Measurements from ENCODE around the gene MC4R.

Gene MC4R

DNA sequence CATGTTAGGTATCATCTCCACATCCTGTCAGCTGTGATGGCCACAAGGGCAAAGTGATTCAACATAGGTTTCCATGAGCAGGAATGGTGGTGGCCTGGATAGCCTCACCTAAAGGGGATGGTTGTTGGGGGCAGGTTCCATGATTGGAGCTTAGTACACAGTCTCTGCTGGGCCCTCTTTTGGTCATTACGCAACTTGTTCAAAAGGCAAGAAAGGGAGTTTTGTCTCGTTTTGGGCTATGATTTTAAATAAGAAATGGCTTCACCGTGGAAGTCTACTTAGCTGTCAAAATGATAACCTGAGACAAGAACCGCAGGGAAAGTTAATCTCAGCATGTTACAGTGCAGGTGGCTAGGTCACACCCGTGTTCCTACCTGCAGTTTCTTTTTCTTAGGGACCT, 13.1 kb upstream of the MC4R start:
- H3K27me3 ChIP-seq (ENCODE audit: insufficient read depth, low read length): no peaks in the 10 kb centered on the region
- H3K36me3 ChIP-seq (ENCODE audit: insufficient read depth, low read depth, low read length): no peaks in the 10 kb centered on the region
- no peaks in the 10 kb centered on the region for H3K9me3 ChIP-seq (ENCODE audit: insufficient read depth, low read depth, low read length)

DNA sequence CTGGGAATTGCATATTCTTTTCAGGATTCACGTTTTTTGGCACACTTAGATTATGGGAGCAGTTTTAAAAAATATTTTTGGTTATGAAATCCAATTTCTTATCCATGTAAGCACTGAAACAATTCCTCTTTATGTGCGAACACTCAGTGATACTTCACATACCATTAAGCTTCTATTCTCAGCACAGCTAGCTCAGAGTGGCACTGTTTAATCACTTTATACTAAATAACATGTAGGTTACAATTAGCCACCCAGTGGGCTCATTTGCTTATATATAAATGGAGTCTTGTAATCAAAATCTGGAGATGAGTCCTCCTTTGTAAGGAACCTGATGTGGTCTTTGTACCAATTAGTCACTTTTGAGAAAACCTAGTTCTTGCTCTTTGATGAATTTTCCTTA, 11.3 kb upstream of the MC4R start:
- H3K9me3 ChIP-seq (ENCODE audit: insufficient read depth, low read depth, low read length): no peaks in the 10 kb centered on the region
- H3K9ac ChIP-seq (ENCODE audit: low read depth, low read length): no peak overlapping the region
- H3K27ac ChIP-seq (ENCODE audit: low read length): no peak overlapping the region
- H3K4me1 ChIP-seq (ENCODE audit: insufficient read depth, low read length): no peaks in the 10 kb centered on the region
- no peak overlapping the region for H3K4me3 ChIP-seq (ENCODE audit: low read length)
- no peaks in the 10 kb centered on the region for H3K36me3 ChIP-seq (ENCODE audit: insufficient read depth, low read depth, low read length)
- H3K27me3 ChIP-seq (ENCODE audit: insufficient read depth, low read length): no peaks in the 10 kb centered on the region

More for the DNA sequence above, 13.1 kb upstream of the MC4R start:
- H3K4me3 ChIP-seq (ENCODE audit: low read length): no peak overlapping the region
- H3K27ac ChIP-seq (ENCODE audit: low read length): no peak overlapping the region
- H3K4me1 ChIP-seq (ENCODE audit: insufficient read depth, low read length): no peaks in the 10 kb centered on the region
- no peak overlapping the region for H3K9ac ChIP-seq (ENCODE audit: low read depth, low read length)

DNA sequence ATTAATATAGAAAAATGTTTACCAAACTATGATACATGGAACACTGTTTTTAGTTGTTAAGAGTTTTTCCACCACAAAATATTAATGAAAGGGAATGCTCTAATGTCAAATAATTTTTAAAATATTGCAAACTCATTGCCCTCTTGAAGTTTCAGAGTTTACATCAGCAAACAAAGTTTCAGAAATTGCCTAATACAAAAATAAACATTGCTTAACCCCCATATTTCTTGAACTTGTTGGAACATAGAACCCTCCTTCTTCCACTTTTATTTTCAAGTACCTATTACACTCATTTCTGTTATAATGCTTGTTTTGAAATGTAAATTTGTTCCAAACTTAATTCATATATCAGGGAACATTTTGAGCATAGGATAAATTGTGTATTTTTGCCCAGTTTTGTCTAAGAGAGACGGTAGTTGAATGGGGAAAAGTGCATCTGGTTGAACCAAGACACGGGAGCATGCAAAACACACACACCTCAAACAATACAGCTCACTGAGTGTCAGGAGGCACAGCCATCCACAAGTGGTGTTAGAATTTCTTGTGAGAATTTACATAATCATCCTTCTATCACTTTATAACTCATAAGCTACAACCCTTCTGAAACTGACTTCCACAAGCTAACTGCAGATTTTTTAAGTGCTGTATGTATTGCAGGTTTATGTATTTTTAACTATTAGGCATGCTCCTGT, 5.3 kb upstream of the MC4R start:
- no peaks in the 10 kb centered on the region for H3K9me3 ChIP-seq (ENCODE audit: insufficient read depth, low read depth, low read length)
- H3K9ac ChIP-seq (ENCODE audit: low read depth, low read length): no peak overlapping the region
- H3K4me1 ChIP-seq (ENCODE audit: insufficient read depth, low read length): 0 out of 2 replicates have a peak, but pooled peaks cover 3% of the 10 kb centered on the region
- no peaks in the 10 kb centered on the region for H3K27me3 ChIP-seq (ENCODE audit: insufficient read depth, low read length)
- no peak overlapping the region for H3K27ac ChIP-seq (ENCODE audit: low read length)
- no peak overlapping the region for H3K4me3 ChIP-seq (ENCODE audit: low read length)
- H3K36me3 ChIP-seq (ENCODE audit: insufficient read depth, low read depth, low read length): no peaks in the 10 kb centered on the region

DNA sequence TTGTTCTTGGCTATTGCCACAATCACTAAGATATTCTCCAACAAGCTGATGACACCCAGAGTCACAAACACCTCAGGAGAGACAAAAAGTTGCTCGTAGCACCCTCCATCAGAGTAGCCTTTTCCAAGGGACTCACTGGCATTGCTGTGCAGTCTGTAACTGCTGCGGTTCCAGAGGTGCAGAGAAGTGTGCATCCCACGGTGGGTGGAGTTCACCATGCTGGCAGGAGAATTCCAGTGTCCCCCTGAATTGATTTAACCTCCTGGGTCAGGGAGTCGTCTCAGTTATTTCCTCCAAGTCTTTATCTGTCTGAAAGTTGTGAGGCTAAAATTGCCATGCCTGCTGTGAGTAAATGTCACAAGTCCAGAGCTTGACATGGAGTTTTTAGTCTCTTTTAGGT, 443 bp downstream of the MC4R start:
- no peaks in the 10 kb centered on the region for H3K36me3 ChIP-seq (ENCODE audit: insufficient read depth, low read depth, low read length)
- no peaks in the 10 kb centered on the region for H3K27me3 ChIP-seq (ENCODE audit: insufficient read depth, low read length)
- H3K27ac ChIP-seq (ENCODE audit: low read length): no peak overlapping the region
- H3K9me3 ChIP-seq (ENCODE audit: insufficient read depth, low read depth, low read length): no peaks in the 10 kb centered on the region
- no peak overlapping the region; the same call in 1 of the 2 replicates for H3K4me3 ChIP-seq (ENCODE audit: low read length)
- H3K4me1 ChIP-seq (ENCODE audit: insufficient read depth, low read length): 0 out of 2 replicates have a peak, but pooled peaks cover 3% of the 10 kb centered on the region
- no peak overlapping the region for H3K9ac ChIP-seq (ENCODE audit: low read depth, low read length)

DNA sequence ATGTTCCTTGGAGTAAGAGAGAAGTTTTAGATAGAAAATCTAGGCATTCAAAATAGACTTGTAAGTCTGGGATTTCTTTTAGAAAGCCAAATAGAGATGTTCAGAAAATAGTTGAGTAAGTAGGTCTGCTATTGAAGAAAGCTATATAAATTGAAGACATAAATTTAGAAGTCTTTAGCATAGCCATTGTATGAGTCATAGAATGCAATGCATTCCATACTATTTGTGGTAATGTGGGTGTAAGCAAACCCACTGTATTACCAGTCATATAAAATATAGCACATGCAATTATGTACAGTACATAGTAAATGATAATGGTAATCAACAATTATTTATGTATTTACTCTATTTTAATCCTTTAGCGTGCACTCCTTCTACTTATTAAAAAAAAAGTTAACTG, 14.1 kb downstream of the MC4R start:
- H3K36me3 ChIP-seq (ENCODE audit: insufficient read depth, low read depth, low read length): no peaks in the 10 kb centered on the region

DNA sequence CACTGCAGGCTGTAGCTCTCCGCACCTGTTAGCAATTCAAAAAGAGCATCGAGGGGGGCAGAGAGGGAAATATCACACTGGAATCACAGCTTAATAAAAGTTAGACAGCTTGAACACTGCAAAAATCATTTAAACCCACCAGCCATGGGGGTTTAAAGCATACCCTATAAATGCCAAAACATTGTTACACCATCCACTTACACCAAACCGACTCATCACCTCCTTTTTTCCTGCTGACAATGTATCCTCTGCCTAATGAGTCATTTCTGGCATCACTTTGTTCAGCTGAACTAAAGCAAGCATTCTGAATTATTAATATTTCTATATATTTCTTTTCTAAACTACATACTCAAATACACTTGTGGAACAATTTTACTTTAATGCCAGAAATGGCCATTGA, 21.6 kb downstream of the MC4R start:
- Histone ChIP-seq H3K4me3 (ENCODE audit: low read length) (no peak overlapping the region), H3K27me3 (ENCODE audit: insufficient read depth, low read length) (no peaks in the 10 kb centered on the region), H3K4me1 (ENCODE audit: insufficient read depth, low read length) (peaks cover 4% of the 10 kb centered on the region; the same call in 1 of the 2 replicates), H3K9ac (ENCODE audit: low read depth, low read length) (no peak overlapping the region), H3K27ac (ENCODE audit: low read length) (no peak overlapping the region), H3K36me3 (ENCODE audit: insufficient read depth, low read depth, low read length) (no peaks in the 10 kb centered on the region), H3K9me3 (ENCODE audit: insufficient read depth, low read depth, low read length) (no peaks in the 10 kb centered on the region)

More for the DNA sequence above, 14.1 kb downstream of the MC4R start:
- Histone ChIP-seq H3K4me1 (ENCODE audit: insufficient read depth, low read length) (peaks cover 2% of the 10 kb centered on the region; the same call in 1 of the 2 replicates), H3K4me3 (ENCODE audit: low read length) (no peak overlapping the region), H3K9me3 (ENCODE audit: insufficient read depth, low read depth, low read length) (no peaks in the 10 kb centered on the region), H3K27me3 (ENCODE audit: insufficient read depth, low read length) (no peaks in the 10 kb centered on the region), H3K27ac (ENCODE audit: low read length) (no peak overlapping the region), H3K9ac (ENCODE audit: low read depth, low read length) (no peak overlapping the region)

DNA sequence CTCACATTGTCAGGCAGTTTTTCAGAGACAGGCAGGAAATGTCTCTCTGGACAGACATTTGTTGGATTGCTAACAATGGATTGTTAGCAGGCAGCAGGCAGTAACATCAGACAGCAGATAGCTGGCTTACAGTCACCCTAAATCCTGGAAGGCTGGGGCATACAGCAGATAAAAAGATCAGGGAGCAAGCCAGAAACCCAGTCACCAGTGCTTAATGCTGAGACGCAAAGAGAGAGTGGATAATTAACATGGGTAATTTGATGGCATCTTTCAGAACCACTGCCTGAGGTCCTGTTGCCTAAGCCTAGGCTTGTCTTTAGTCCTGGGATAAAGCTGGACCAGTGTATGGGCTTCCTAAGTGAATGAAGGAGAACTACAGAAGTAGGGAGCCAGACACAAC, 22.4 kb downstream of the MC4R start:
- Histone ChIP-seq H3K4me1 (ENCODE audit: insufficient read depth, low read length) (peaks cover 4% of the 10 kb centered on the region; the same call in 1 of the 2 replicates), H3K9me3 (ENCODE audit: insufficient read depth, low read depth, low read length) (no peaks in the 10 kb centered on the region), H3K9ac (ENCODE audit: low read depth, low read length) (no peak overlapping the region), H3K4me3 (ENCODE audit: low read length) (no peak overlapping the region), H3K36me3 (ENCODE audit: insufficient read depth, low read depth, low read length) (no peaks in the 10 kb centered on the region), H3K27ac (ENCODE audit: low read length) (no peak overlapping the region), H3K27me3 (ENCODE audit: insufficient read depth, low read length) (no peaks in the 10 kb centered on the region)

DNA sequence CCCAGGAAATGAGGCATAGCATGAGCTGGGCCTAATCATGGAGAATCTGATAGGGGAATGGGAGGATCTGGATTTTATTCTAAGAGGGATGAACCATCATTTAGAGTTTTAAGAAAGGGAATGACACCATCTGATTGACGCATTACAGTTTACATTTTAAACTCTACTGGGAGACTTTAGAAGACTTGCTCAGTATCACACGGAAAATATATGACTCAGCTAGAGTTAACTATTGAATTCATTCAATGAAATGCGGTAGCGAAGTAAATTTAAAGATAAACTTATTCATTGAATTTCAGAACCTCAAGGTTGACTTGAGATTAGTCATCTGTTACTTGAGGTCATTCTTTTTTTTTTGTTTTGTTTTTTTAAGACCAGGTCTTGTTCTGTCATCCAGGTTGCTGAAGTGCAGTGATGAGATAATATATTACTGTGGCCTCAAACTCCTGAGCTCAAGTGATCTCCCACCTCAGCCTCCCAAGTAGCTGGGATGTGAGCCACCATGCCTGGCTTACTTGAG, 25.0 kb downstream of the MC4R start:
- no peaks in the 10 kb centered on the region for H3K36me3 ChIP-seq (ENCODE audit: insufficient read depth, low read depth, low read length)
- H3K9me3 ChIP-seq (ENCODE audit: insufficient read depth, low read depth, low read length): no peaks in the 10 kb centered on the region
- no peaks in the 10 kb centered on the region for H3K27me3 ChIP-seq (ENCODE audit: insufficient read depth, low read length)
- no peak overlapping the region for H3K27ac ChIP-seq (ENCODE audit: low read length)
- H3K9ac ChIP-seq (ENCODE audit: low read depth, low read length): no peak overlapping the region
- H3K4me1 ChIP-seq (ENCODE audit: insufficient read depth, low read length): peaks cover 4% of the 10 kb centered on the region; the same call in 1 of the 2 replicates
- no peak overlapping the region for H3K4me3 ChIP-seq (ENCODE audit: low read length)

DNA sequence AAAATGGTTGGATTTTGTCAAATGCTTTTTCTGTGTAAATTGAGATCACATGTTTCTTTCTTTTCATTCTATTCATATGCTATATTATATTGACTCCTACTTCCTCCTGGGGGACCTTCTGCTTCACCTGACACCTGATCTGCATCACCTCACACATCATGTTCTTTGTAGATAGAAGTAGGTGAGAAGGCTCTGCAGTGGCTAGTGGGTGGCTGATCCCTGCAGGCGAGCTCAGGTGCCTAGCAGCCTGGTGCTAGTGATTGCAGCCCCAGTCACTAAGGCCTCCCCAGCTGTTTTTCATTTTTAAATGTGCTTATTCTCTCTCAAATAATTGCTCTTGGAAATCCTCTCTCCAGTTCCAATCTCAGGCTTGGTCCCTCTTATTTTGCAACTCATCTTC, 33.6 kb downstream of the MC4R start:
- H3K27ac ChIP-seq (ENCODE audit: low read length): no peak overlapping the region
- no peaks in the 10 kb centered on the region for H3K27me3 ChIP-seq (ENCODE audit: insufficient read depth, low read length)
- no peaks in the 10 kb centered on the region; the same call in 1 of the 2 replicates for H3K4me1 ChIP-seq (ENCODE audit: insufficient read depth, low read length)

DNA sequence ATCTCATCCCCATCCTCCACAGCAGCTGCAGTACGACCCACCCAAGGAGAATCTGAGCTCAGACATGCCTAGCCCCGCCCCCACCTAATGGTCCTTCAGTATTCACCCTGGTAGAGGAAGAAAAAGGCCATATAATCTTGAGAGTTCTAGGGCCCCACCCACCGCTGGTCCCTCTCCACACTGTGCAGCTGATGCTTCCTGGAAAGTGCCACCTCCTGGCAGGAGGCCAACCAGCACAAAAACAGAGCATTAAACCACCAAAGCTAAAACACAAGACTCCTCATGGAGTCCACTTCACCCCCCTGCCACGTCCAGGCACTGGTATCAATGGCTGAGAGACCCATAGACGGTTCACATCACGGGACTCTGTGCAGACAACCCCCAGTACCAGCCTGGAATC, 40.7 kb downstream of the MC4R start:
- Histone ChIP-seq H3K9me3 (ENCODE audit: insufficient read depth, low read depth, low read length) (peaks cover 6% of the 10 kb centered on the region; the same call in 1 of the 2 replicates), H3K27me3 (ENCODE audit: insufficient read depth, low read length) (no peaks in the 10 kb centered on the region), H3K27ac (ENCODE audit: low read length) (no peak overlapping the region), H3K4me3 (ENCODE audit: low read length) (no peak overlapping the region), H3K4me1 (ENCODE audit: insufficient read depth, low read length) (no peaks in the 10 kb centered on the region; the same call in 1 of the 2 replicates), H3K9ac (ENCODE audit: low read depth, low read length) (no peak overlapping the region), H3K36me3 (ENCODE audit: insufficient read depth, low read depth, low read length) (no peaks in the 10 kb centered on the region)

More for the DNA sequence above, 33.6 kb downstream of the MC4R start:
- H3K36me3 ChIP-seq (ENCODE audit: insufficient read depth, low read depth, low read length): no peaks in the 10 kb centered on the region
- H3K9ac ChIP-seq (ENCODE audit: low read depth, low read length): no peak overlapping the region
- no peak overlapping the region for H3K4me3 ChIP-seq (ENCODE audit: low read length)
- H3K9me3 ChIP-seq (ENCODE audit: insufficient read depth, low read depth, low read length): no peaks in the 10 kb centered on the region

DNA sequence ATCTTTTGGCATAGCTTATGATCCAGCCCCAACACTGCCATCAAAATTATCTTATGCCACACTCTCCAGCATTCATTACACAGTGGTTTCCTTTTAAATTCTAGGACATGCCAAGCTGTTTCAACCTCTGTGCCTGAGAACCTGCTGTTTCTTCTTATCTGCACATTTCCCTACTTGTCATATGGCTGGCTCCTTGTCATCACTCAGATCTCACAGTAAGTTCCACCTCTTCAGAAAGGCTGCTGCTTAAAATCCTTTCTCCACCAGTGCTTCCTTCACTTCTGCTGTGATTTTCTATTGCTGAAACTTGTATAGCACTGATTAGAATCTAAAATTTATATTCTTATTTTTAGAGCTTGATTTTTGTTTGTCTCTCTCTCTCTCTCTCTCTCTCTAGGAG, 43.4 kb downstream of the MC4R start:
- Histone ChIP-seq H3K36me3 (ENCODE audit: insufficient read depth, low read depth, low read length) (no peaks in the 10 kb centered on the region), H3K27me3 (ENCODE audit: insufficient read depth, low read length) (no peaks in the 10 kb centered on the region), H3K4me1 (ENCODE audit: insufficient read depth, low read length) (no peaks in the 10 kb centered on the region), H3K4me3 (ENCODE audit: low read length) (no peak overlapping the region), H3K27ac (ENCODE audit: low read length) (no peak overlapping the region), H3K9ac (ENCODE audit: low read depth, low read length) (no peak overlapping the region), H3K9me3 (ENCODE audit: insufficient read depth, low read depth, low read length) (peaks cover 6% of the 10 kb centered on the region; the same call in 1 of the 2 replicates)

DNA sequence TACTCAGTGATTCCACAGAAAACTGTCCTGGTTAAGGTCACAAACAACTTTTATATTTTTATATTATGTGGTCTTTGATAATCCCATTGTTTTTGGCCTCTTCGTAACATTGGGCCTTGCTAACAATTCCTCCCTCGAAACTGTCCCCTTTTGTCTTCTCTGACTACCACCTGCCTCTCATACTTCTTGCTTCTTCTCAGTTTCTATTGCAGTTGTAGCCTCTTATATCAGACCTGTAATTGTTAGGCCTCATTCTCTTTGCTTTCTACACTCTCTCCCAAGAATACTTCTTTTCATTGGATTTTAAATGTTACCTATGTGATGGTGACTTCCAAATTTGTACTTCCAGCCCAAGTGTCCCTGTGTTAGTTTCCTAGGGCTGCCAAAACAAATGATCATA, 44.7 kb downstream of the MC4R start:
- Histone ChIP-seq H3K9me3 (ENCODE audit: insufficient read depth, low read depth, low read length) (peaks cover 6% of the 10 kb centered on the region; the same call in 1 of the 2 replicates), H3K4me1 (ENCODE audit: insufficient read depth, low read length) (no peaks in the 10 kb centered on the region), H3K9ac (ENCODE audit: low read depth, low read length) (no peak overlapping the region), H3K4me3 (ENCODE audit: low read length) (no peak overlapping the region), H3K36me3 (ENCODE audit: insufficient read depth, low read depth, low read length) (no peaks in the 10 kb centered on the region), H3K27me3 (ENCODE audit: insufficient read depth, low read length) (no peaks in the 10 kb centered on the region), H3K27ac (ENCODE audit: low read length) (no peak overlapping the region)
